Myometrial cell (primary cell): ENCODE data around the gene NPIPA5. TPM values are rescaled to one million over a fixed set of nuclear protein-coding genes. Genes with fewer than 3 reads are reported as not detected.

Experiments used
- total RNA-seq: library from RNA; depleted of rRNA; stranded (reverse); fragments of >200 nt; gene quantifications from 2 replicates; pipeline ENCODE4 v1.2.3, GENCODE V29; 2015

The NPIPA5 gene
- total RNA-seq: 0.53 and 5.8 TPM in 2 replicates

DNA sequence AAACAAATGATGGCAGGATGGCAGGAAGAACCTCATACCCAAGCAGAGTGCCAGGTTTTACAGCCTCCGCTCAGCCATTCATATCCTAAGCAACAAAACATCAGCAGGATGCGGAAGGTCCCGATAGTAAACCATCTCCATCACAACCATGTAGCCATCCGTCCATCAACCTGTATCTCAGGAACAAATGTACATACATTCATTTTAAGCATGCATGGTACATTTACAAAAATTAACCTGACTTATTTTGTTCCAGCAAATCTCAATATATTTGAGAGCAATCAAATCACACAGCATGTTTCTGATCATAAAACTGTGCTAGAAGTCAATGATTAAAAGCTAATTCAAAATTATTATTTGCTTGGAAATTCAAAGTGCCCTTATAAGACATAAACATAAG, at the start of gene NPIPA5:
NPIPA5 (minus strand) TSS at position 101 of the 400 bp plus-strand sequence; CDS start at position 101, 0 bp downstream.

GRCh38 chr16:15395631-15396508, 17.8 kb upstream of the NPIPA5 start, which contains the start of gene MPV17L:
Gene MPV17L, plus strand, starts transcription at chr16:15395754. Its CDS starts 144 bp downstream, at chr16:15395898.

Other genes with a start within 250 kb of the NPIPA5 start
- 2.5 TPM in 1 of 2 replicates, not detected in the other for gene MPV17L, start 17.5 kb upstream of the NPIPA5 start, total RNA-seq
- 46.1 and 55.1 TPM in 2 replicates for gene BMERB1, start 56.3 kb upstream of the NPIPA5 start, total RNA-seq